Heart left ventricle (tissue), 16 donors: Measurements from ENCODE around the gene PIAS2. TPM values are rescaled to one million over a fixed set of nuclear protein-coding genes. Genes with fewer than 3 reads are reported as not detected.

ENCODE experiments used
- ATAC-seq, 4 donors: fragments of 200-7000 bp; cut with Tn5 transposase; one replicate each; pipeline ENCODE4 v1.9.1; 2020 to 2022; ENCODE audit warnings: moderate library complexity in 4 of 4, mild to moderate bottlenecking in 3 of 4, moderate number of reproducible peaks in 1 of 4
- DNase-seq, 5 donors: peaks; one replicate each; pipeline ENCODE4 v3.0.0-alpha.2; 2020
- H3K27ac ChIP-seq, 12 donors: fragments of 200-600 bp; sonication (generic) in 4 of 12; one replicate each; pipeline versions ENCODE4 v1.5.0 to v1.8.0; 2016 to 2022; ENCODE audit warnings: mild to moderate bottlenecking in 2 of 12
- H3K27me3 ChIP-seq, 9 donors: fragments of 200-600 bp; sonication (generic) in 2 of 9; one replicate each; pipeline versions ENCODE4 v1.5.1 to v1.8.0; 2016 to 2022; ENCODE audit warnings: mild to moderate bottlenecking in 3 of 9
- H3K36me3 ChIP-seq, 9 donors: fragments of 200-600 bp; sonication (generic) in 2 of 9; one replicate each; pipeline versions ENCODE4 v1.5.0 to v1.8.0; 2018 to 2022; ENCODE audit warnings: mild to moderate bottlenecking in 2 of 9
- H3K4me1 ChIP-seq, 12 donors: fragments of 200-600 bp; sonication (generic) in 4 of 12; one replicate each; pipeline versions ENCODE4 v1.5.0 to v1.8.0; 2016 to 2022; ENCODE audit warnings: mild to moderate bottlenecking in 3 of 12
- H3K4me3 ChIP-seq, 12 donors: fragments of 200-600 bp; sonication (generic) in 4 of 12; one replicate each; pipeline versions ENCODE4 v1.5.0 to v1.8.0; 2017 to 2022; ENCODE audit warnings: mild to moderate bottlenecking in 9 of 12, moderate library complexity in 4 of 12
- H3K9me3 ChIP-seq, 12 donors: fragments of 200-600 bp; sonication (generic) in 4 of 12; one replicate each; pipeline versions ENCODE4 v1.5.0 to v1.8.0; 2016 to 2022; ENCODE audit warnings: mild to moderate bottlenecking in 1 of 12
- POLR2A ChIP-seq, 2 donors: fragments of 450-650 bp; IDR thresholded peaks; one replicate each; pipeline ENCODE4 v1.6.1; 2017; ENCODE audit warnings: antibody characterized with exemption in 2 of 2, mild to moderate bottlenecking in 2 of 2, moderate library complexity in 2 of 2
- WGBS, 4 donors: extraction: QIAGEN DNeasy Blood & Tissue Kit in 2 of 4; methylation state at CpG; one replicate each; pipeline versions ENCODE4 v1.1.5 to v1.1.7; 2013 to 2018; 5-methylcytosine and 5-hydroxymethylcytosine counted together
- intact Hi-C, 10 donors: fragments of 100-400 bp; cut with DNase I; formaldehyde crosslinking; loops; one replicate each; pipeline versions ENCODE4 v1.11.1 to v1.14.2; 2022
- polyA plus RNA-seq, 2 donors: library from polyadenylated mRNA; stranded (reverse); fragments of 200-250 nt; gene quantifications; one replicate each; pipeline ENCODE4 v1.2.3, GENCODE V29; 2013
- total RNA-seq, 9 donors: library from RNA; depleted of rRNA in 2 of 9; stranded (reverse); fragments of >200 nt in 2 of 9; fragmentation: NEBNext Ultra II Directional in 3 of 9; extraction: Animal tissue kit (Norgen Biotek cat#: 25700) in 3 of 9; gene quantifications; one replicate each; pipeline versions ENCODE4 v1.1.0 to v1.2.4, GENCODE V29; 2016 to 2023
- TF ChIP-seq, protein P1 (sequence below), 12 donors: fragments of 200-600 bp; sonication (generic) in 4 of 12; IDR thresholded peaks; one replicate each; pipeline versions ENCODE4 v1.5.0 to v1.8.0; 2018 to 2022; ENCODE audit warnings: antibody characterized with exemption in 12 of 12, mild to moderate bottlenecking in 5 of 12
- donor health status: ischemic (EF 13 %, LVEDD 7.1; RV severe dilation, severe dysfunction).
- donor health status: healthy with polysubstance abuse.
- donor health status: DM: no; HTN: yes; CAD: no.
- donor health status: DM: no; HTN: no; CAD: no.
- donor health status: ischemic (EF 25% LVEDD 6.9; RV normal size, moderate dysfunction).
- donor health status: ischemic (EF 25% LVEDD 5.7; RV mildly dilated, moderate dysfunction).
- donor health status: healthy.
- donor health status: DM: yes; HTN: yes; CAD: no.
- donor health status: ischemic (EF 35%, LVEDD 5.7; RV mildly dilated, moderate dysfunction).
- donor health status: nonischemic (EF 11% LVEDD 7.7; RV severe dilation, severe dysfunction).
- donor health status: DM: yes; HTN: yes; CAD: no.
- donor health status: PGD.
- donor health status: ischemic (EF 29% LVEDD 5.4; RV normal size, mild dysfunction).
- donor health status: nonischemic (EF 23%, LVEDD 6.1; RV moderate dilation, normal function).

The PIAS2 gene
- total and polyA plus RNA-seq, 11 donors: 5.4 to 40.7 (median 30.9) TPM

DNA sequence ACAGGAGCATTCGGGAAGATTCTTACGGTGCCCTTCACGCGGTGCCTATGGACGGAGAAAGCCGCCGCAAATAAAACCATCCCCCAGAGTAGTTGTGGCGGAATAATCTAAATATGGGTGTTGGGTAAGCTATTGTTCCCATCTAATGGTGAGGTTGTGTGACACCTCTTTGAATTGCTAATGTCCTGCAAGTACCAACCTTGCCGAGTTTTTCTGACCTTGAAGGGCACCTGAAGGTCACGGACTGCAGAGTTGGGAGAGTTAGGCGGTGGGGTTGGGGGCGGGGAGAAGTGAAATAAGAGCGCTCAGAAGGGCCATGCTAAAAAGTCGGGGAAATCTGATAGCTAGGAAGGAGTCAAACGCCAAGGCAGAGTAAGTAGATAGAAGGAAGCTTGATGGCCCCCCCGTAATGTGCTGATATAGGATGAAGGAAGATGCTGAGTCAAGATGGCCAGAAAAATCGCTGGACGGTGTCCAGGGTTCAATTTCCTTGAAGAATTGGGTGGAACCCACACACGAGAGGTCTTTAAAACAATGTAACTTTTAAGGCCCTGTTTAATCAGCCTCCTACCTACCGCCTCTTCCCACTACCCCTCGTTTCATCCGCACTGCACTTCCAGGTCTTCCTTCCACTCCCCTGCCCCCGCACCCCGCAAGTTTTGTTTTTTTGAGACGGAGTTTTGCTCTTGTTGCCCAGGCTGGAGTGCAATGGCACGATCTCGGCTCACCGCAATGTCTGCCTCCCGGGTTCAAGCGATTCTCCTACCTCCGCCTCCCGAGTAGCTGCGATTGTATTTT lies 695 bp upstream of the PIAS2 start:
- intact Hi-C loops: loop anchor here in 1 of 10 donors (10.0 kb wide), 1 partner anchor 223 kb away; no protein-coding TSS in a partner anchor
- WGBS, 4 donors: 28 to 37% (median 31%) methylated on average over 33 of the region's 33 CpGs
- Histone ChIP-seq H3K9me3 (no peaks in the 10 kb centered on the region), H3K27me3 (no peaks in the 10 kb centered on the region), H3K27ac (peak overlapping the region; percentile 54 to 96 (median 91)), H3K4me3 (peak overlapping the region; percentile 47 to 98 (median 77)), H3K4me1 (peaks cover 0 to 44% (median 15%) of the 10 kb centered on the region in 12 donors), H3K36me3 (no peaks in the 10 kb centered on the region)
- TF ChIP-seq POLR2A (IDR thresholded peaks at IDR 0.05): no peak
- TF ChIP-seq, protein P1, sequence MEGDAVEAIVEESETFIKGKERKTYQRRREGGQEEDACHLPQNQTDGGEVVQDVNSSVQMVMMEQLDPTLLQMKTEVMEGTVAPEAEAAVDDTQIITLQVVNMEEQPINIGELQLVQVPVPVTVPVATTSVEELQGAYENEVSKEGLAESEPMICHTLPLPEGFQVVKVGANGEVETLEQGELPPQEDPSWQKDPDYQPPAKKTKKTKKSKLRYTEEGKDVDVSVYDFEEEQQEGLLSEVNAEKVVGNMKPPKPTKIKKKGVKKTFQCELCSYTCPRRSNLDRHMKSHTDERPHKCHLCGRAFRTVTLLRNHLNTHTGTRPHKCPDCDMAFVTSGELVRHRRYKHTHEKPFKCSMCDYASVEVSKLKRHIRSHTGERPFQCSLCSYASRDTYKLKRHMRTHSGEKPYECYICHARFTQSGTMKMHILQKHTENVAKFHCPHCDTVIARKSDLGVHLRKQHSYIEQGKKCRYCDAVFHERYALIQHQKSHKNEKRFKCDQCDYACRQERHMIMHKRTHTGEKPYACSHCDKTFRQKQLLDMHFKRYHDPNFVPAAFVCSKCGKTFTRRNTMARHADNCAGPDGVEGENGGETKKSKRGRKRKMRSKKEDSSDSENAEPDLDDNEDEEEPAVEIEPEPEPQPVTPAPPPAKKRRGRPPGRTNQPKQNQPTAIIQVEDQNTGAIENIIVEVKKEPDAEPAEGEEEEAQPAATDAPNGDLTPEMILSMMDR (IDR thresholded peaks at IDR 0.05): no peak
- DNase-seq: peak in 4 of 5 donors; percentile 28 to 46 (median 42)
- ATAC-seq: peak in 3 of 4 donors; percentile 5 to 26 (median 20)

DNA sequence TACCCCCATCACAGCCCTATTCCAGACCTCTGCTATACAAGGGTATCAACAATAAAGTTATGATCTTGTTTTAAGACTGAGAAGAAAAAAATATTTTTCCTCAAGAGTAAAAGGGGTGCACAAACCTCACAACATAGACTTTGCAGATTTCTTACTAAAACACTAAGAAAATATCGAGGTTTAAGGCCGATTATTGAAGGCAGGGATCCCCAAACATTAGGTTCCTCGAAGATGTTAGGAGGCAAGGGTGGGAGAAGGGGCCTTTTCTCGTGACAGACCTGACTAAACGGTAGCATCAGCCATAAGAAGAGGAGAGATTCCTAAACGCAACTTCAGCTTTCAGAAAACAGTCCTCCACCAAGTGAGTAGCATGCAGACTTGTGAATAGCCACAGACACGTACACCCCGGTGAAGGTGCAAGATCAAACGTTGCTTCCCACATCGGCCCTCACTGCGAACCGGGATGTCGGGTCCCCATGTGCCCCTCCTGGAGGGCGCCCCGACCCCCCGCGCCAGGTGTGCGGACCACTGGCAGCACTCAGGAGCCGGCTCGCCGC lies 678 bp downstream of the PIAS2 start:
- Histone ChIP-seq H3K4me3 (peak overlapping the region; percentile 47 to 98 (median 77)), H3K36me3 (no peaks in the 10 kb centered on the region), H3K27ac (peak overlapping the region in 11 of 12 donors; percentile 83 to 96 (median 91)), H3K4me1 (peaks cover 0 to 44% (median 15%) of the 10 kb centered on the region in 12 donors), H3K27me3 (no peaks in the 10 kb centered on the region), H3K9me3 (no peaks in the 10 kb centered on the region)
- DNase-seq: no peak
- peak in 2 of 4 donors; percentile 2 to 12 for ATAC-seq
- TF ChIP-seq POLR2A (IDR thresholded peaks at IDR 0.05): no peak
- TF ChIP-seq, protein P1 (IDR thresholded peaks at IDR 0.05): no peak
- 0 to 1% (median 0%) methylated on average over 10 to 21 of the region's 21 CpGs for WGBS, 4 donors
- intact Hi-C loops: loop anchor here in 1 of 10 donors (10.0 kb wide), 1 partner anchor 222 kb away; no protein-coding TSS in a partner anchor

GRCh38 chr18:46915800-46916550 lies 1.3 kb downstream of the PIAS2 start:
- DNase-seq (no peak), ATAC-seq (no peak)
- Histone ChIP-seq H3K4me3 (peak overlapping the region in 11 of 12 donors; percentile 72 to 98 (median 78)), H3K36me3 (no peaks in the 10 kb centered on the region), H3K9me3 (no peaks in the 10 kb centered on the region), H3K4me1 (peaks cover 0 to 44% (median 15%) of the 10 kb centered on the region in 12 donors), H3K27me3 (no peaks in the 10 kb centered on the region), H3K27ac (peak overlapping the region in 5 of 12 donors; percentile 86 to 96 (median 90))
- intact Hi-C loops: loop anchor here in 1 of 10 donors (10.0 kb wide), 1 partner anchor 221 kb away; no protein-coding TSS in a partner anchor
- TF ChIP-seq POLR2A (IDR thresholded peaks at IDR 0.05): no peak
- TF ChIP-seq, protein P1 (IDR thresholded peaks at IDR 0.05): no peak
- WGBS, 4 donors: 22 to 33% (median 27%) methylated on average over 12 of the region's 12 CpGs
